Keratinocyte (primary cell): Measurements from ENCODE around the gene NUDT21.

ENCODE experiments used
- EZH2 ChIP-seq: IDR thresholded peaks from one replicate; pipeline ENCODE4 v1.6.1; 2012; ENCODE audit warnings: inconsistent platforms, mild to moderate bottlenecking, low read length, moderate library complexity
- TF ChIP-seq, protein P1 (sequence below), 3 experiments: IDR thresholded peaks in 1 of 3; conservative IDR thresholded peaks in 1 of 3; optimal IDR thresholded peaks in 1 of 3; 2 replicates in 2 of 3; 3 replicates in 1 of 3; pipeline versions ENCODE3 to v1.5.1; 2011; ENCODE audit warnings: low read length in 3 of 3, mild to moderate bottlenecking in 3 of 3, moderate library complexity in 2 of 3, control low read depth in 1 of 3, inconsistent platforms in 1 of 3; ENCODE audit not compliant: insufficient read depth in 2 of 3; ENCODE audit errors: extremely low read depth in 1 of 3

DNA sequence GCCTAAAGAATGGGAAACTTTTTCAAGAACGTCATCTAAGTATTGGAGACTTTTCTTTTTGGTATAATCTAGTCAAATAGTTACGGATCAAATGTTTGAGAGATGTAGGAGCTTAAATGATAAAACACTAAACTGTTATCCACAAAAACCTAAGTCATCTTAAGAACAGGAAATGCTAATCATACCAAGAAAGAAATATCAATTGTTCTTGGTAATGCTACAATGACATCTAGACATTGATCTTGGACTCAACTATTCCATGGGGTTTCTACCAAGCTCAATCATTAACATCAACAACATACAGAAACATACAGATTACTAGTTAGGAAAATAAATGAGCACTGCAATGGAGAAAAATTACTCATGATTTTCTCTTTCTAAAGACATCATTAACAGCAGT lies 3.8 kb downstream of the NUDT21 start:
- TF ChIP-seq, protein P1, sequence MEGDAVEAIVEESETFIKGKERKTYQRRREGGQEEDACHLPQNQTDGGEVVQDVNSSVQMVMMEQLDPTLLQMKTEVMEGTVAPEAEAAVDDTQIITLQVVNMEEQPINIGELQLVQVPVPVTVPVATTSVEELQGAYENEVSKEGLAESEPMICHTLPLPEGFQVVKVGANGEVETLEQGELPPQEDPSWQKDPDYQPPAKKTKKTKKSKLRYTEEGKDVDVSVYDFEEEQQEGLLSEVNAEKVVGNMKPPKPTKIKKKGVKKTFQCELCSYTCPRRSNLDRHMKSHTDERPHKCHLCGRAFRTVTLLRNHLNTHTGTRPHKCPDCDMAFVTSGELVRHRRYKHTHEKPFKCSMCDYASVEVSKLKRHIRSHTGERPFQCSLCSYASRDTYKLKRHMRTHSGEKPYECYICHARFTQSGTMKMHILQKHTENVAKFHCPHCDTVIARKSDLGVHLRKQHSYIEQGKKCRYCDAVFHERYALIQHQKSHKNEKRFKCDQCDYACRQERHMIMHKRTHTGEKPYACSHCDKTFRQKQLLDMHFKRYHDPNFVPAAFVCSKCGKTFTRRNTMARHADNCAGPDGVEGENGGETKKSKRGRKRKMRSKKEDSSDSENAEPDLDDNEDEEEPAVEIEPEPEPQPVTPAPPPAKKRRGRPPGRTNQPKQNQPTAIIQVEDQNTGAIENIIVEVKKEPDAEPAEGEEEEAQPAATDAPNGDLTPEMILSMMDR (optimal IDR thresholded peaks at IDR 0.05 in 1 of 3, IDR thresholded peaks at IDR 0.05 in 1 of 3, conservative IDR thresholded peaks at IDR 0.05 in 1 of 3; ENCODE audit: extremely low read depth in 1 of 3, insufficient read depth in 2 of 3, low read length in 3 of 3), result no peak
- no peak for TF ChIP-seq EZH2
